Transverse colon (tissue), 4 donors: Measurements from ENCODE around the gene DEFB123.

Source experiments
- CTCF ChIP-seq, 5 experiments: fragments of 200-600 bp in 3 of 5; fragments of 450-650 bp in 2 of 5; sonication (generic) in 3 of 5; IDR thresholded peaks; 1 replicate in 2 of 5; 2 replicates in 3 of 5; pipeline ENCODE4 v1.5.1; 2016 to 2017; ENCODE audit warnings: antibody characterized with exemption in 5 of 5, inconsistent platforms in 3 of 5, mild to moderate bottlenecking in 2 of 5, moderate library complexity in 1 of 5
- POLR2AphosphoS5 ChIP-seq, 3 donors: sonication (generic); formaldehyde crosslinking; IDR thresholded peaks; one replicate each; pipeline ENCODE4 v1.6.1; 2016; ENCODE audit warnings: antibody characterized with exemption in 3 of 3

GRCh38 chr20:31497838-31498540 is 57.6 kb downstream of the DEFB123 start:
- no peak for TF ChIP-seq CTCF (IDR thresholded peaks at IDR 0.05)
- no peak for TF ChIP-seq POLR2AphosphoS5 (IDR thresholded peaks at IDR 0.05)
